HUES48 (cell line): ENCODE data around the gene GPSM1.

Experiments
- H3K27ac ChIP-seq: one replicate; pipeline ENCODE4 v1.7.0; 2013; ENCODE audit warnings: low read depth, low read length, inconsistent platforms
- H3K27me3 ChIP-seq: 2 replicates; pipeline ENCODE4 v1.6.1; 2013; ENCODE audit warnings: mild to moderate bottlenecking, low read length; ENCODE audit not compliant: control insufficient read depth, insufficient read depth
- H3K36me3 ChIP-seq: 2 replicates; pipeline ENCODE4 v1.6.1; 2013; ENCODE audit warnings: low read length; ENCODE audit not compliant: control insufficient read depth, insufficient read depth
- H3K4me1 ChIP-seq: 2 replicates; pipeline ENCODE4 v1.6.1; 2013; ENCODE audit warnings: mild to moderate bottlenecking, low read length; ENCODE audit not compliant: control insufficient read depth, insufficient read depth
- H3K4me3 ChIP-seq: 2 replicates; pipeline ENCODE4 v1.5.1; 2013; ENCODE audit warnings: mild to moderate bottlenecking, low read depth, low read length
- H3K9ac ChIP-seq: 2 replicates; pipeline ENCODE4 v1.6.1; 2013; ENCODE audit warnings: mild to moderate bottlenecking, low read depth, low read length, moderate library complexity
- H3K9me3 ChIP-seq: 2 replicates; pipeline ENCODE4 v1.6.1; 2013; ENCODE audit warnings: low read length; ENCODE audit not compliant: control insufficient read depth, insufficient read depth

GPSM1 gene

GRCh38 chr9:136327304-136327974 lies at the start of gene GPSM1:
Gene GPSM1, plus strand, starts transcription at chr9:136327539. Its CDS starts 157 bp downstream, at chr9:136327696.
- peaks cover 19% of the 10 kb centered on the region for H3K4me1 ChIP-seq
- no peaks in the 10 kb centered on the region for H3K27me3 ChIP-seq
- H3K9me3 ChIP-seq: no peaks in the 10 kb centered on the region
- H3K27ac ChIP-seq: peak within 1 kb of the TSS; percentile 50
- H3K9ac ChIP-seq: peak within 1 kb of the TSS; percentile 4; the same call in 1 of the 2 replicates
- no peaks in the 10 kb centered on the region for H3K36me3 ChIP-seq
- H3K4me3 ChIP-seq: peak within 1 kb of the TSS; percentile 57

GRCh38 chr9:136277746-136278145 lies 49.6 kb upstream of the GPSM1 start:
- H3K4me3 ChIP-seq: no peak overlapping the region

GRCh38 chr9:136278221-136278620 lies 49.1 kb upstream of the GPSM1 start:
- Histone ChIP-seq H3K4me3 (no peak overlapping the region), H3K4me1 (0 out of 2 replicates have a peak, but pooled peaks cover under 1% of the 10 kb centered on the region), H3K9ac (no peak overlapping the region), H3K27me3 (no peaks in the 10 kb centered on the region), H3K36me3 (no peaks in the 10 kb centered on the region), H3K9me3 (no peaks in the 10 kb centered on the region), H3K27ac (no peak overlapping the region)

More at GRCh38 chr9:136277746-136278145, 49.6 kb upstream of the GPSM1 start:
- Histone ChIP-seq H3K27ac (no peak overlapping the region), H3K4me1 (no peaks in the 10 kb centered on the region), H3K36me3 (no peaks in the 10 kb centered on the region), H3K27me3 (no peaks in the 10 kb centered on the region), H3K9ac (no peak overlapping the region), H3K9me3 (no peaks in the 10 kb centered on the region)

GRCh38 chr9:136278894-136279293 lies 48.4 kb upstream of the GPSM1 start:
- H3K36me3 ChIP-seq: no peaks in the 10 kb centered on the region
- 0 out of 2 replicates have a peak, but pooled peaks cover 4% of the 10 kb centered on the region for H3K4me1 ChIP-seq
- no peaks in the 10 kb centered on the region for H3K27me3 ChIP-seq
- H3K9ac ChIP-seq: no peak overlapping the region
- H3K4me3 ChIP-seq: no peak overlapping the region
- H3K27ac ChIP-seq: no peak overlapping the region
- H3K9me3 ChIP-seq: no peaks in the 10 kb centered on the region

- Histone ChIP-seq H3K27me3 (no peaks in the 10 kb centered on the region), H3K9ac (no peak overlapping the region), H3K9me3 (no peaks in the 10 kb centered on the region), H3K4me3 (no peak overlapping the region), H3K27ac (no peak overlapping the region), H3K36me3 (no peaks in the 10 kb centered on the region), H3K4me1 (0 out of 2 replicates have a peak, but pooled peaks cover 4% of the 10 kb centered on the region)
Observed at GRCh38 chr9:136279471-136279870, 47.9 kb upstream of the GPSM1 start.

- H3K27me3 ChIP-seq: no peaks in the 10 kb centered on the region
- no peaks in the 10 kb centered on the region for H3K36me3 ChIP-seq
- no peak overlapping the region for H3K9ac ChIP-seq
- no peaks in the 10 kb centered on the region for H3K9me3 ChIP-seq
- no peak overlapping the region for H3K27ac ChIP-seq
- H3K4me1 ChIP-seq: 0 out of 2 replicates have a peak, but pooled peaks cover 4% of the 10 kb centered on the region
- H3K4me3 ChIP-seq: no peak overlapping the region
Observed at GRCh38 chr9:136280535-136281315, 46.6 kb upstream of the GPSM1 start.

GRCh38 chr9:136281421-136282271 lies 45.7 kb upstream of the GPSM1 start:
- H3K4me3 ChIP-seq: no peak overlapping the region
- H3K27ac ChIP-seq: no peak overlapping the region
- H3K9me3 ChIP-seq: no peaks in the 10 kb centered on the region
- H3K27me3 ChIP-seq: no peaks in the 10 kb centered on the region
- 0 out of 2 replicates have a peak, but pooled peaks cover 4% of the 10 kb centered on the region for H3K4me1 ChIP-seq
- no peaks in the 10 kb centered on the region for H3K36me3 ChIP-seq
- no peak overlapping the region for H3K9ac ChIP-seq

GRCh38 chr9:136282272-136282861 lies 45.0 kb upstream of the GPSM1 start:
- Histone ChIP-seq H3K9ac (no peak overlapping the region), H3K4me1 (0 out of 2 replicates have a peak, but pooled peaks cover 4% of the 10 kb centered on the region), H3K27me3 (no peaks in the 10 kb centered on the region), H3K4me3 (no peak overlapping the region), H3K36me3 (no peaks in the 10 kb centered on the region), H3K27ac (no peak overlapping the region), H3K9me3 (no peaks in the 10 kb centered on the region)

GRCh38 chr9:136283291-136284235 lies 43.8 kb upstream of the GPSM1 start:
- no peak overlapping the region for H3K27ac ChIP-seq
- no peak overlapping the region for H3K9ac ChIP-seq
- H3K27me3 ChIP-seq: no peaks in the 10 kb centered on the region
- H3K36me3 ChIP-seq: no peaks in the 10 kb centered on the region
- no peaks in the 10 kb centered on the region for H3K9me3 ChIP-seq
- no peak overlapping the region for H3K4me3 ChIP-seq
- H3K4me1 ChIP-seq: 0 out of 2 replicates have a peak, but pooled peaks cover 4% of the 10 kb centered on the region
